ENCODE data around the gene ACIN1. TPM values are rescaled to one million over a fixed set of nuclear protein-coding genes. Genes with fewer than 3 reads are reported as not detected.

The ACIN1 gene
- polyA plus RNA-seq, 1 experiment = 123 TPM

DNA sequence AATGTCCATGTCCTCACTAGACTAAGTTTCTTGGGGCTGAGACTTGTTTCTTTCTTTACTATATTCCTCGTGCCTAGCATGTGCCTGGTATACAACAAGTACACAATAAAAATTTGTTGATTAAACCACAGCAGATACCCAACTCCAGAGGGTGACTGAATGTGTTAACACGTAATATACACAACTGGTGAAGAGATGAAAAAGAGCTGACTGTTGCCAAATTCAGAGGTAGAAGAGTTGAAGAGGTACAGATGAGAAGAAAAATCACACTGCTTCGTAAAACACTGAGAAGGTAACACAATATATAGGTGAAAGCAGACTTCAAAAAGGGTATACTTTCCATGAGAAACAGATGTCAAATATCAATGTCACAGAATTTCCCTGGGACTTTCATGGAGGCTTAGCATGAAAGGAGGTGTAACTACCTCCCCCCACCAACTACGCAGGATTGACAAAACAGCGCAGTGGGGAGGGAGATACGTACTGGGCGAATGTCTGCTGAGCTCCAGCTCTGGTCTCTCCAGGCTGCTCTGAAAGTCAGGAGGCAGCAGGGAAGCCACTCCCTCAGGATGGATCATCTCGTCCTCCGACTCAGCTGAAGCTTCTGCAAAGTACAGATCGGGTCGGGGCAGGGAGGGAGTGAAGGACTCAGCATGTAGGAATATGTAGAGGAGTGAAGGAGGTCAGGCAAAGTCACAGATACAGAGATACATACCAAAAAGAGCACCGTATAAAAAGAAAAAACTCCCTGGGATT lies 5.3 kb downstream of the ACIN1 start:
- H3K27me3 ChIP-seq (ENCODE audit: control insufficient read depth, insufficient read depth, low read length) = no peaks in the 10 kb centered on the region
- H3K4me3 ChIP-seq (ENCODE audit: low read depth, low read length) = no peak overlapping the region
- ChIA-PET CTCF (interaction anchor here (0.8 to 5.9 kb wide), 3 partner anchors 11 to 98 kb away, joined by 3 to 50 read pairs (median 3); no protein-coding TSS in a partner anchor), POLR2A (no interaction called here)
- no peak for TF ChIP-seq CTCF (IDR thresholded peaks at IDR 0.05; ENCODE audit: insufficient read depth, low read depth, low read length)
- no peak for DNase-seq (ENCODE audit: low read depth)
- H3K36me3 ChIP-seq (ENCODE audit: control insufficient read depth, insufficient read depth, low read length) = peaks cover 15% of the 10 kb centered on the region

DNA sequence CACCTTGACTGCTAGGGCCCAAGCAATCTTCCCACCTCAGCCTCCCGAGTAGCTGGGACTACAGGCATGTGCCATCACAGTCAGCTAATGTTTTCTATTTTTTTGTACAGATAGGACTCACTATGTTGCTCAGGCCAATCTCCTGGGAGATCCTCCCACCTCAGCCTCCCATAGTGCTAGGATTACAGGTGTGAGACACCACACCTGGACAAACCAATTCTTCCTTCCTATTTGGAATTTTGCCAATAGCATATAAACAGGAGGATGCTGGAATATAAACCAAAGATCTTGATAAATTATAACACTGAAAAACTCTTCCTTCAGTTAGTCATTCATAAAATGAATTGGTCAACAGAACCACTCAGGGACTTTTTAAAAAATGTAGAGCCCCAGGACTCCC lies 8.4 kb downstream of the ACIN1 start:
- CTCF ChIA-PET = interaction anchor here (1.4 to 3.1 kb wide), 4 partner anchors 8 to 22 kb away, joined by 4 to 18 read pairs (median 8); partner anchors contain the start of genes ACIN1 and C14orf119
- H3K36me3 ChIP-seq (ENCODE audit: control insufficient read depth, insufficient read depth, low read length) = peaks cover 16% of the 10 kb centered on the region
- no peak overlapping the region for H3K4me3 ChIP-seq (ENCODE audit: low read depth, low read length)
- TF ChIP-seq CTCF (IDR thresholded peaks at IDR 0.05; ENCODE audit: insufficient read depth, low read depth, low read length) = no peak
- POLR2A ChIA-PET = interaction anchor here (0.6 kb wide), 1 partner anchor 9 kb away, joined by 3 read pairs; the partner anchor contains the start of genes ACIN1 and C14orf119
- no peak for DNase-seq (ENCODE audit: low read depth)
- no peaks in the 10 kb centered on the region for H3K27me3 ChIP-seq (ENCODE audit: control insufficient read depth, insufficient read depth, low read length)

- Histone ChIP-seq H3K27me3 (ENCODE audit: control insufficient read depth, insufficient read depth, low read length) (no peaks in the 10 kb centered on the region), H3K4me3 (ENCODE audit: low read depth, low read length) (no peak overlapping the region), H3K36me3 (ENCODE audit: control insufficient read depth, insufficient read depth, low read length) (peaks cover 16% of the 10 kb centered on the region)
- CTCF ChIA-PET = interaction anchor here (1.4 to 3.1 kb wide), 4 partner anchors 8 to 23 kb away, joined by 4 to 18 read pairs (median 8); partner anchors contain the start of genes ACIN1 and C14orf119
- no peak for TF ChIP-seq CTCF (IDR thresholded peaks at IDR 0.05; ENCODE audit: insufficient read depth, low read depth, low read length)
- POLR2A ChIA-PET = no interaction called here
- DNase-seq (ENCODE audit: low read depth) = no peak
Observed at GRCh38 chr14:23085458-23085857, 9.5 kb downstream of the ACIN1 start.

GRCh38 chr14:23080474-23080873 lies 14.5 kb downstream of the ACIN1 start:
- no peak for DNase-seq (ENCODE audit: low read depth)
- Histone ChIP-seq H3K4me3 (ENCODE audit: low read depth, low read length) (no peak overlapping the region), H3K36me3 (ENCODE audit: control insufficient read depth, insufficient read depth, low read length) (peaks cover 22% of the 10 kb centered on the region), H3K27me3 (ENCODE audit: control insufficient read depth, insufficient read depth, low read length) (no peaks in the 10 kb centered on the region)
- no peak for TF ChIP-seq CTCF (IDR thresholded peaks at IDR 0.05; ENCODE audit: insufficient read depth, low read depth, low read length)
- ChIA-PET CTCF (interaction anchor here (0.6 to 6.7 kb wide), 7 partner anchors 10 to 31 kb away, joined by 3 to 120 read pairs (median 6); no protein-coding TSS in a partner anchor), POLR2A (interaction anchor here (0.6 to 1.4 kb wide), 2 partner anchors 14 to 18 kb away, joined by 8 to 14 read pairs; no protein-coding TSS in a partner anchor)

DNA sequence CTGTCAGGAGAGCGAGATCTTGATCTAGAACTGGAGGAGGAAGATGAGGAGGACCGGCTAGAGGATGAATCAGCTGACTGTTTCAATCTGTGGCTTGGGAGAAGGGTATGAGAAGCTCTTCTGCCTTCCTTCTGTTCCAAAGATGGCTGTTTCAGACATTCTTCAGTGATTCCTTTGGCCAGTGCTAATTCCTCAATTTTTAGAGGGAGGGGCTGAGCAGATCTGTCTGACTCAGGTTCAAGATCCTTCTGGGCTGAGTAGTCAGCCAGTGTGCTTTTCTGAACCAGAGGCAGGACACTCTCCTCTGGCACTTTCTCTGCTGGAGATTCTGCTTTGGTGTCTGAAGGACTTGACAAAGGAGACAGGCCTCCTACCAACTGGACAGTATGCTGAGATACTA lies 15.2 kb downstream of the ACIN1 start:
- H3K4me3 ChIP-seq (ENCODE audit: low read depth, low read length) = no peak overlapping the region
- peaks cover 24% of the 10 kb centered on the region for H3K36me3 ChIP-seq (ENCODE audit: control insufficient read depth, insufficient read depth, low read length)
- ChIA-PET POLR2A (interaction anchor here (1.4 to 2.0 kb wide), 2 partner anchors 15 to 18 kb away, joined by 10 to 14 read pairs; partner anchors contain the start of genes ACIN1 and C14orf119), CTCF (interaction anchor here (1.0 to 6.7 kb wide), 5 partner anchors 11 to 93 kb away, joined by 3 to 120 read pairs (median 47); no protein-coding TSS in a partner anchor)
- no peak for DNase-seq (ENCODE audit: low read depth)
- H3K27me3 ChIP-seq (ENCODE audit: control insufficient read depth, insufficient read depth, low read length) = no peaks in the 10 kb centered on the region
- no peak for TF ChIP-seq CTCF (IDR thresholded peaks at IDR 0.05; ENCODE audit: insufficient read depth, low read depth, low read length)

All from BJ (cell line).